Endothelial cell of umbilical vein (primary cell): ENCODE measurements around the gene CTIF.

ENCODE experiments used
- EZH2 ChIP-seq: IDR thresholded peaks from 2 replicates; pipeline ENCODE4 v1.6.1; 2012; ENCODE audit warnings: borderline replicate concordance, low read depth, mild to moderate bottlenecking, moderate library complexity, low read length, inconsistent platforms; ENCODE audit not compliant: severe bottlenecking
- GATA2 ChIP-seq: IDR thresholded peaks from 2 replicates; pipeline ENCODE4 v1.7.0; 2011; ENCODE audit warnings: low read depth, mild to moderate bottlenecking, moderate library complexity, mixed read lengths, low read length; ENCODE audit not compliant: insufficient read length, insufficient read depth
- JUN ChIP-seq: IDR thresholded peaks from 2 replicates; pipeline ENCODE4 v1.6.1; 2011; ENCODE audit warnings: borderline replicate concordance, low read depth; ENCODE audit not compliant: insufficient read length, insufficient read depth
- MAX ChIP-seq: IDR thresholded peaks from 2 replicates; pipeline ENCODE4 v1.6.1; 2011; ENCODE audit not compliant: insufficient read depth, insufficient read length
- MYC ChIP-seq: IDR thresholded peaks from one replicate; pipeline ENCODE4 v1.6.1; 2011; ENCODE audit warnings: mild to moderate bottlenecking, low read depth, low read length
- POLR2A ChIP-seq: IDR thresholded peaks from 2 replicates; pipeline ENCODE4 v1.6.1; 2012; ENCODE audit warnings: low read depth, mild to moderate bottlenecking, control low read depth, low read length
- POLR2AphosphoS5 ChIP-seq: IDR thresholded peaks from 2 replicates; pipeline ENCODE4 v1.6.1; 2012; ENCODE audit warnings: low read depth, mild to moderate bottlenecking, control low read depth, low read length, moderate library complexity; ENCODE audit not compliant: insufficient read depth
- TF ChIP-seq, protein P1 (sequence below), 2 donors: IDR thresholded peaks; 1 replicate in 1 of 2; 2 replicates in 1 of 2; pipeline ENCODE4 v1.5.1; 2011; ENCODE audit warnings: low read length in 2 of 2, mild to moderate bottlenecking in 2 of 2, moderate library complexity in 2 of 2, control low read depth in 1 of 2, inconsistent platforms in 1 of 2, low read depth in 1 of 2; ENCODE audit not compliant: insufficient read depth in 1 of 2; ENCODE audit errors: extremely low read depth in 1 of 2

GRCh38 chr18:48623468-48624235, 84.8 kb downstream of the CTIF start:
- TF ChIP-seq, protein P1, sequence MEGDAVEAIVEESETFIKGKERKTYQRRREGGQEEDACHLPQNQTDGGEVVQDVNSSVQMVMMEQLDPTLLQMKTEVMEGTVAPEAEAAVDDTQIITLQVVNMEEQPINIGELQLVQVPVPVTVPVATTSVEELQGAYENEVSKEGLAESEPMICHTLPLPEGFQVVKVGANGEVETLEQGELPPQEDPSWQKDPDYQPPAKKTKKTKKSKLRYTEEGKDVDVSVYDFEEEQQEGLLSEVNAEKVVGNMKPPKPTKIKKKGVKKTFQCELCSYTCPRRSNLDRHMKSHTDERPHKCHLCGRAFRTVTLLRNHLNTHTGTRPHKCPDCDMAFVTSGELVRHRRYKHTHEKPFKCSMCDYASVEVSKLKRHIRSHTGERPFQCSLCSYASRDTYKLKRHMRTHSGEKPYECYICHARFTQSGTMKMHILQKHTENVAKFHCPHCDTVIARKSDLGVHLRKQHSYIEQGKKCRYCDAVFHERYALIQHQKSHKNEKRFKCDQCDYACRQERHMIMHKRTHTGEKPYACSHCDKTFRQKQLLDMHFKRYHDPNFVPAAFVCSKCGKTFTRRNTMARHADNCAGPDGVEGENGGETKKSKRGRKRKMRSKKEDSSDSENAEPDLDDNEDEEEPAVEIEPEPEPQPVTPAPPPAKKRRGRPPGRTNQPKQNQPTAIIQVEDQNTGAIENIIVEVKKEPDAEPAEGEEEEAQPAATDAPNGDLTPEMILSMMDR (IDR thresholded peaks at IDR 0.05; ENCODE audit: extremely low read depth in 1 of 2, insufficient read depth in 1 of 2, low read depth in 1 of 2, low read length in 2 of 2): no peak
- TF ChIP-seq POLR2A (no peak), POLR2AphosphoS5 (no peak), EZH2 (no peak), GATA2 (no peak), JUN (no peak), MAX (no peak), MYC (no peak)
